Kidney (tissue), 14 donors: ENCODE data around the gene SGCA. TPM values are rescaled to one million over a fixed set of nuclear protein-coding genes. Genes with fewer than 3 reads are reported as not detected.

ENCODE experiments used
- DNase-seq, 5 donors: peaks; one replicate each; pipeline ENCODE4 v3.0.0-alpha.2; 2013 to 2020
- FAIRE-seq: peaks from 2 replicates; lab custom pipeline; 2012; peaks lifted over from hg19 to GRCh38; lab: Jason Lieb, UNC
- H3K27ac ChIP-seq, 2 donors: one replicate each; pipeline ENCODE4 v1.7.0; 2013; ENCODE audit warnings: low read depth in 2 of 2, low read length in 2 of 2, inconsistent platforms in 1 of 2
- H3K27me3 ChIP-seq: one replicate; pipeline ENCODE4 v1.7.1; 2013; ENCODE audit warnings: low read length, inconsistent platforms; ENCODE audit not compliant: control insufficient read depth, insufficient read depth
- H3K36me3 ChIP-seq, 3 donors: one replicate each; pipeline versions ENCODE4 v1.7.0 to v1.7.1; 2013; ENCODE audit warnings: low read length in 3 of 3, control low read depth in 1 of 3, inconsistent platforms in 1 of 3; ENCODE audit not compliant: insufficient read depth in 3 of 3, control insufficient read depth in 2 of 3
- H3K4me1 ChIP-seq, 3 donors: one replicate each; pipeline versions ENCODE4 v1.7.0 to v1.7.1; 2013; ENCODE audit warnings: low read length in 3 of 3, inconsistent platforms in 1 of 3, low read depth in 1 of 3; ENCODE audit not compliant: control insufficient read depth in 2 of 3, insufficient read depth in 2 of 3
- H3K4me3 ChIP-seq, 3 donors: one replicate each; pipeline versions ENCODE4 v1.7.0 to v1.8.1; 2013; ENCODE audit warnings: low read length in 3 of 3, control low read depth in 1 of 3, inconsistent platforms in 1 of 3
- H3K9ac ChIP-seq, 3 donors: one replicate each; pipeline versions ENCODE4 v1.7.0 to v1.7.1; 2013; ENCODE audit warnings: low read length in 3 of 3, control low read depth in 1 of 3, inconsistent platforms in 1 of 3
- H3K9me3 ChIP-seq, 3 donors: one replicate each; pipeline versions ENCODE4 v1.7.0 to v1.7.1; 2013; ENCODE audit warnings: low read length in 3 of 3, control low read depth in 1 of 3, inconsistent platforms in 1 of 3; ENCODE audit not compliant: control insufficient read depth in 2 of 3, insufficient read depth in 1 of 3
- CTCF ChIP-seq: IDR thresholded peaks from 3 replicates; pipeline ENCODE4 v1.5.1; 2012; ENCODE audit warnings: mild to moderate bottlenecking, moderate library complexity, borderline replicate concordance; ENCODE audit not compliant: insufficient read depth; ENCODE audit errors: extremely low read depth
- intact Hi-C: fragments of 100-400 bp; cut with DNase I; formaldehyde crosslinking; loops from one replicate; pipeline ENCODE4 v1.11.1; 2022
- polyA plus RNA-seq: library from polyadenylated mRNA; stranded (reverse); fragments of 350-450 nt; fragmentation: Illumina TruSeq; extraction: RNeasy Lipid Tissue Mini Kit (QIAGEN cat#74804); gene quantifications from one replicate; pipeline ENCODE4 v1.2.3, GENCODE V29; 2014; ENCODE audit warnings: low read depth, low replicate concordance; ENCODE audit not compliant: insufficient read depth
- total RNA-seq: library from RNA; stranded (reverse); fragmentation: NEBNext Ultra II Directional; extraction: Animal tissue kit (Norgen Biotek cat#: 25700); gene quantifications from one replicate; pipeline ENCODE4 v1.2.1, GENCODE V29; 2021
- donor health status: control.
- donor health status: control.
- donor health status: control.
- donor health status: control.
- donor health status: control.
- donor health status: DM: yes; HTN: yes; CAD: no.
- donor health status: Normal renal cell carcinoma (clear cell type).

Gene SGCA
- total and polyA plus RNA-seq, 2 donors from 2014 or later: 4.2 to 5.5 TPM

GRCh38 chr17:50139950-50140885, 25.6 kb upstream of the SGCA start:
- Histone ChIP-seq H3K36me3 (peaks cover 10 to 60% (median 37%) of the 10 kb centered on the region in 3 donors), H3K9ac (no peak overlapping the region), H3K9me3 (no peaks in the 10 kb centered on the region), H3K4me3 (peak overlapping the region in 1 of 3 donors; percentile 19), H3K27ac (peak overlapping the region; percentile 55 to 76), H3K27me3 (no peaks in the 10 kb centered on the region), H3K4me1 (peaks cover 0 to 24% (median 11%) of the 10 kb centered on the region in 3 donors)
- TF ChIP-seq CTCF: peak; percentile 92
- intact Hi-C loops: no loop called here
- peak; percentile 57 to 90 (median 80) for DNase-seq
- FAIRE-seq: no peak

GRCh38 chr17:50141026-50141744, 24.6 kb upstream of the SGCA start:
- DNase-seq (peak in 1 of 5 donors; percentile 59), FAIRE-seq (no peak)
- no peak overlapping the region for H3K9ac ChIP-seq
- H3K4me1 ChIP-seq: peaks cover 0 to 31% (median 14%) of the 10 kb centered on the region in 3 donors
- H3K36me3 ChIP-seq: peaks cover 10 to 60% (median 37%) of the 10 kb centered on the region in 3 donors
- no peak overlapping the region for H3K4me3 ChIP-seq
- no peak for TF ChIP-seq CTCF
- intact Hi-C loops: no loop called here
- H3K9me3 ChIP-seq: no peaks in the 10 kb centered on the region
- no peaks in the 10 kb centered on the region for H3K27me3 ChIP-seq
- H3K27ac ChIP-seq: peak overlapping the region; percentile 55 to 76

DNA sequence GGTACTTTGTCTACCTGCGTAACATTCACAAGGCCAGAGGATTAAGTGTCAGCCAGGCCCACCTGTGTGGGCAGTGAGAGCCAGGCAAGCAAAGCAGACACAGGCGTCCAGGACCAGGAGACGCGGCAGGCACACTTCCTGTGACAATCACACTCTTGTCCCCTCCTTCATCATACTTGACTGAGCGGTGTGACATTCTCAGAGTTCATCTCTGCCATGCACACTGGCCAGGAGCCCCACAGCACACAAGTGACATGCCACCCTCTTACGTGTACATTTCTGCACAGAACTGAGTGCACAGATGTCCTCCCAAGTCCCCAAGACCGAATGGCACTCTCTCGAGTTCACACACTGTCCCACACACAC, 24.1 kb upstream of the SGCA start:
- no peaks in the 10 kb centered on the region for H3K9me3 ChIP-seq
- no peak for TF ChIP-seq CTCF
- no peak overlapping the region for H3K4me3 ChIP-seq
- H3K36me3 ChIP-seq: peaks cover 10 to 60% (median 37%) of the 10 kb centered on the region in 3 donors
- DNase-seq: peak in 1 of 5 donors; percentile 40
- no peaks in the 10 kb centered on the region for H3K27me3 ChIP-seq
- H3K4me1 ChIP-seq: peaks cover 0 to 36% (median 20%) of the 10 kb centered on the region in 3 donors
- no peak overlapping the region for H3K27ac ChIP-seq
- no peak overlapping the region for H3K9ac ChIP-seq
- intact Hi-C loops: no loop called here
- no peak for FAIRE-seq
